OCI-LY1 (cell line): ENCODE measurements around the gene CELSR1.

Source experiments
- H2AFZ ChIP-seq: fragments of 200-600 bp; sonication (generic), shearing (Covaris generic); 2 replicates; pipeline ENCODE4 v1.6.0; 2014; ENCODE audit warnings: antibody characterized with exemption, mild to moderate bottlenecking, low read length
- H3F3A ChIP-seq: fragments of 200-600 bp; sonication (generic), shearing (Covaris generic); 2 replicates; pipeline ENCODE4 v1.6.0; 2014; ENCODE audit warnings: mild to moderate bottlenecking, antibody characterized with exemption, low read length, moderate library complexity; ENCODE audit not compliant: insufficient read depth
- H3K27ac ChIP-seq: fragments of 200-600 bp; sonication (generic); 2 replicates; pipeline ENCODE4 v1.5.1; 2014; ENCODE audit warnings: low read length, mixed run types, mild to moderate bottlenecking, low read depth; ENCODE audit not compliant: poor library complexity, severe bottlenecking
- H3K27me3 ChIP-seq: fragments of 200-600 bp; sonication (generic); 2 replicates; pipeline ENCODE4 v1.6.0; 2014; ENCODE audit warnings: antibody characterized with exemption, mild to moderate bottlenecking, low read length, moderate library complexity; ENCODE audit not compliant: insufficient read depth
- H3K36me3 ChIP-seq: fragments of 200-600 bp; sonication (generic); 2 replicates; pipeline ENCODE4 v1.6.1; 2014; ENCODE audit warnings: mild to moderate bottlenecking, antibody characterized with exemption, low read length, moderate library complexity, mixed read lengths; ENCODE audit not compliant: insufficient read depth
- H3K4me1 ChIP-seq: fragments of 200-600 bp; sonication (generic); 2 replicates; pipeline ENCODE4 v1.5.1; 2014; ENCODE audit warnings: mild to moderate bottlenecking, low read length, moderate library complexity; ENCODE audit not compliant: insufficient read depth, severe bottlenecking
- H3K4me2 ChIP-seq: fragments of 200-600 bp; sonication (generic), shearing (Covaris generic); 2 replicates; pipeline ENCODE4 v1.6.1; 2014; ENCODE audit warnings: low read length
- H3K4me3 ChIP-seq: fragments of 200-600 bp; sonication (generic); 2 replicates; pipeline ENCODE4 v1.5.1; 2014; ENCODE audit warnings: low read length, low read depth, mild to moderate bottlenecking, mixed read lengths; ENCODE audit not compliant: poor library complexity, severe bottlenecking
- H3K79me2 ChIP-seq: fragments of 200-600 bp; shearing (Covaris generic); 2 replicates; pipeline ENCODE4 v1.6.1; 2016; ENCODE audit warnings: mixed run types, low read length, mixed read lengths; ENCODE audit not compliant: insufficient read depth
- H3K9ac ChIP-seq: fragments of 200-600 bp; sonication (generic), shearing (Covaris generic); 2 replicates; pipeline ENCODE4 v1.6.1; 2014; ENCODE audit warnings: mild to moderate bottlenecking, low read length, mixed read lengths
- H3K9me2 ChIP-seq: fragments of 200-600 bp; sonication (generic), shearing (Covaris generic); 2 replicates; pipeline ENCODE4 v1.6.1; 2014; ENCODE audit warnings: low read depth, mild to moderate bottlenecking, low read length, mixed read lengths
- H3K9me3 ChIP-seq: fragments of 200-600 bp; shearing (Covaris generic); 2 replicates; pipeline ENCODE4 v1.6.1; 2014; ENCODE audit warnings: low read length, mixed read lengths
- H4K20me1 ChIP-seq: fragments of 200-600 bp; sonication (generic), shearing (Covaris generic); 2 replicates; pipeline ENCODE4 v1.6.0; 2016; ENCODE audit warnings: mild to moderate bottlenecking, low read length; ENCODE audit not compliant: insufficient read depth
- CTCF ChIP-seq: fragments of 200-600 bp; sonication (generic), shearing (Covaris generic); IDR thresholded peaks from 2 replicates; pipeline ENCODE4 v1.5.1; 2017; ENCODE audit warnings: mild to moderate bottlenecking, antibody characterized with exemption, low read length, moderate library complexity, mixed read lengths
- EZH2 ChIP-seq: fragments of 200-600 bp; sonication (generic), shearing (Covaris generic); IDR thresholded peaks from 2 replicates; pipeline ENCODE4 v1.8.0; 2017; ENCODE audit warnings: borderline replicate concordance, mixed run types, mild to moderate bottlenecking, antibody characterized with exemption, low read length, moderate library complexity, mixed read lengths

CELSR1 gene

GRCh38 chr22:46421267-46421666 is 116.2 kb downstream of the CELSR1 start:
- Histone ChIP-seq H3K4me1 (peaks cover 24% of the 10 kb centered on the region), H3K27ac (peak overlapping the region; percentile 82), H2AFZ (no peak overlapping the region), H3K9me3 (peaks cover 5% of the 10 kb centered on the region; the same call in 1 of the 2 replicates), H3F3A (no peaks in the 10 kb centered on the region), H3K79me2 (no peaks in the 10 kb centered on the region), H3K9me2 (no peaks in the 10 kb centered on the region), H3K27me3 (no peaks in the 10 kb centered on the region), H3K36me3 (peaks cover 5% of the 10 kb centered on the region; the same call in 1 of the 2 replicates), H3K9ac (peak overlapping the region; percentile 39), H4K20me1 (no peaks in the 10 kb centered on the region), H3K4me2 (peak overlapping the region; percentile 65), H3K4me3 (peak overlapping the region; percentile 42)
- TF ChIP-seq CTCF (no peak), EZH2 (no peak)

- no peaks in the 10 kb centered on the region for H4K20me1 ChIP-seq
- peaks cover under 1% of the 10 kb centered on the region; the same call in 1 of the 2 replicates for H3K9me3 ChIP-seq
- H3K36me3 ChIP-seq: no peaks in the 10 kb centered on the region; the same call in 1 of the 2 replicates
- H3K4me2 ChIP-seq: no peak overlapping the region
- no peak overlapping the region for H2AFZ ChIP-seq
- H3F3A ChIP-seq: no peaks in the 10 kb centered on the region
- H3K9me2 ChIP-seq: no peaks in the 10 kb centered on the region
- H3K27me3 ChIP-seq: no peaks in the 10 kb centered on the region
- peaks cover 24% of the 10 kb centered on the region for H3K4me1 ChIP-seq
- TF ChIP-seq EZH2 (no peak), CTCF (no peak)
- H3K27ac ChIP-seq: no peak overlapping the region
- H3K4me3 ChIP-seq: no peak overlapping the region
- H3K79me2 ChIP-seq: no peaks in the 10 kb centered on the region
- no peak overlapping the region for H3K9ac ChIP-seq
Observed at GRCh38 chr22:46419754-46420571, 117.5 kb downstream of the CELSR1 start.

GRCh38 chr22:46418827-46419226 is 118.6 kb downstream of the CELSR1 start:
- Histone ChIP-seq H3K36me3 (no peaks in the 10 kb centered on the region; the same call in 1 of the 2 replicates), H3K9me2 (no peaks in the 10 kb centered on the region), H3K4me1 (peaks cover 24% of the 10 kb centered on the region), H3F3A (no peaks in the 10 kb centered on the region), H4K20me1 (no peaks in the 10 kb centered on the region), H3K9me3 (no peaks in the 10 kb centered on the region), H3K79me2 (no peaks in the 10 kb centered on the region), H3K9ac (no peak overlapping the region), H3K27me3 (no peaks in the 10 kb centered on the region), H3K27ac (no peak overlapping the region), H3K4me2 (no peak overlapping the region), H3K4me3 (no peak overlapping the region), H2AFZ (no peak overlapping the region)
- TF ChIP-seq EZH2: no peak
- no peak for TF ChIP-seq CTCF
